Measurements from ENCODE around the gene MUC22.
"Not testable (repeated sequence)": the region's sequence is repeated elsewhere in the genome, so short reads cannot be mapped to it uniquely, and the experiment has no call there.

MUC22 gene

GRCh38 chr6:31037682-31038081, 27.4 kb downstream of the MUC22 start:
- no peak for DNase-seq (ENCODE audit: low read depth in 2 of 2)

- no peak for DNase-seq (ENCODE audit: low read depth in 2 of 2)
Observed at GRCh38 chr6:31038559-31038958, 28.3 kb downstream of the MUC22 start.

- DNase-seq (ENCODE audit: low read depth in 2 of 2): no peak
Observed at GRCh38 chr6:31040801-31041200, 30.5 kb downstream of the MUC22 start.

GRCh38 chr6:31041372-31041974, 31.2 kb downstream of the MUC22 start:
- no peak for DNase-seq (ENCODE audit: low read depth in 2 of 2)

GRCh38 chr6:31042806-31043205, 32.5 kb downstream of the MUC22 start:
- peak; percentile 9 to 28 for DNase-seq (ENCODE audit: low read depth in 2 of 2)

GRCh38 chr6:31048099-31048498, 37.8 kb downstream of the MUC22 start:
- no peak for DNase-seq (ENCODE audit: low read depth in 2 of 2)

GRCh38 chr6:31049518-31049917, 39.2 kb downstream of the MUC22 start:
- no peak for DNase-seq (ENCODE audit: low read depth in 2 of 2)

- not testable (repeated sequence) for DNase-seq (ENCODE audit: low read depth in 2 of 2)
Observed at GRCh38 chr6:31053187-31053586, 42.9 kb downstream of the MUC22 start.

GRCh38 chr6:31053873-31054272, 43.6 kb downstream of the MUC22 start:
- no peak for DNase-seq (ENCODE audit: low read depth in 2 of 2)

- no peak for DNase-seq (ENCODE audit: low read depth in 2 of 2)
Observed at GRCh38 chr6:31055441-31055840, 45.2 kb downstream of the MUC22 start.

- no peak for DNase-seq (ENCODE audit: low read depth in 2 of 2)
Observed at GRCh38 chr6:31057426-31058003, 47.2 kb downstream of the MUC22 start.

- no peak for DNase-seq (ENCODE audit: low read depth in 2 of 2)
Observed at GRCh38 chr6:31058128-31058894, 48.0 kb downstream of the MUC22 start.

GRCh38 chr6:31060145-31060544, 49.9 kb downstream of the MUC22 start:
- DNase-seq (ENCODE audit: low read depth in 2 of 2): no peak

- DNase-seq (ENCODE audit: low read depth in 2 of 2): no peak
Observed at GRCh38 chr6:31063906-31064435, 53.7 kb downstream of the MUC22 start.

GRCh38 chr6:31065556-31065955, 55.3 kb downstream of the MUC22 start:
- DNase-seq (ENCODE audit: low read depth in 2 of 2): no peak

GRCh38 chr6:31067028-31067427, 56.8 kb downstream of the MUC22 start:
- not testable (repeated sequence) for DNase-seq (ENCODE audit: low read depth in 2 of 2)

- DNase-seq (ENCODE audit: low read depth in 2 of 2): not testable (repeated sequence)
Observed at GRCh38 chr6:31067891-31068668, 57.8 kb downstream of the MUC22 start.

- DNase-seq (ENCODE audit: low read depth in 2 of 2): peak; percentile 41 to 68
Observed at GRCh38 chr6:31068669-31069340, 58.5 kb downstream of the MUC22 start.

- DNase-seq (ENCODE audit: low read depth in 2 of 2): no peak
Observed at GRCh38 chr6:31070711-31071197, 60.5 kb downstream of the MUC22 start.

GRCh38 chr6:31074401-31074800, 64.1 kb downstream of the MUC22 start:
- DNase-seq (ENCODE audit: low read depth in 2 of 2): no peak

GRCh38 chr6:31075528-31075927, 65.3 kb downstream of the MUC22 start:
- DNase-seq (ENCODE audit: low read depth in 2 of 2): no peak

All from stimulated activated CD4-positive, alpha-beta T cell treated with anti-CD3 and anti-CD28 coated beads, Interleukin-12 subunit alpha, Interleukin-12 subunit beta, amount 100 ng/mL, for 24 hours (primary cell).